Activated CD8-positive, alpha-beta T cell treated with anti-CD3 and anti-CD28 coated beads, Interleukin-2, amount 10 ng/mL, durations not matched to agents 7 days and 5 days (primary cell): Measurements from ENCODE around the gene PHKG1. TPM values are rescaled to one million over a fixed set of nuclear protein-coding genes. Genes with fewer than 3 reads are reported as not detected.
"Not testable (repeated sequence)": the region's sequence is repeated elsewhere in the genome, so short reads cannot be mapped to it uniquely, and the experiment has no call there.

Experiments
- ATAC-seq: fragments of 150-1000 bp; cut with Tn5 transposase; one replicate; pipeline ENCODE4 v1.10.0; 2021; ENCODE audit warnings: moderate library complexity
- CTCF ChIA-PET: fragments of 350-600 bp; sonication (Branson Sonifier 250); formaldehyde crosslinking; loops from one replicate; lab custom pipeline; 2021; ENCODE audit warnings: antibody characterized with exemption; lab: Charles Lee
- POLR2A ChIA-PET: fragments of 350-600 bp; sonication (Branson Sonifier 250); formaldehyde crosslinking; loops from one replicate; lab custom pipeline; 2021; ENCODE audit warnings: antibody characterized with exemption; lab: Charles Lee
- DNase-seq: peaks from one replicate; pipeline ENCODE4 v3.0.0-alpha.2; 2020
- H3K27ac Mint-ChIP-seq: one replicate; pipeline ENCODE4 v1.8.0; 2021; ENCODE audit warnings: mild to moderate bottlenecking, mixed read lengths
- H3K27me3 Mint-ChIP-seq: one replicate; pipeline ENCODE4 v1.8.0; 2021; ENCODE audit warnings: low read depth, mixed read lengths
- H3K36me3 Mint-ChIP-seq: one replicate; pipeline ENCODE4 v1.8.0; 2021; ENCODE audit warnings: low read depth, mixed read lengths
- H3K4me1 Mint-ChIP-seq: one replicate; pipeline ENCODE4 v1.8.0; 2021; ENCODE audit warnings: low read depth, mixed read lengths
- H3K4me3 Mint-ChIP-seq: one replicate; pipeline ENCODE4 v1.8.0; 2021; ENCODE audit warnings: mild to moderate bottlenecking, mixed read lengths
- H3K9me3 Mint-ChIP-seq: one replicate; pipeline ENCODE4 v1.8.0; 2022; ENCODE audit warnings: mixed read lengths; ENCODE audit not compliant: insufficient read depth
- total RNA-seq, 2 experiments: library from RNA; stranded (reverse); gene quantifications; one replicate each; pipeline ENCODE4 v1.2.3, GENCODE V29; 2021

Gene PHKG1
- 1 to 10 TPM; 1.7 to 2.0 TPM for total RNA-seq

DNA sequence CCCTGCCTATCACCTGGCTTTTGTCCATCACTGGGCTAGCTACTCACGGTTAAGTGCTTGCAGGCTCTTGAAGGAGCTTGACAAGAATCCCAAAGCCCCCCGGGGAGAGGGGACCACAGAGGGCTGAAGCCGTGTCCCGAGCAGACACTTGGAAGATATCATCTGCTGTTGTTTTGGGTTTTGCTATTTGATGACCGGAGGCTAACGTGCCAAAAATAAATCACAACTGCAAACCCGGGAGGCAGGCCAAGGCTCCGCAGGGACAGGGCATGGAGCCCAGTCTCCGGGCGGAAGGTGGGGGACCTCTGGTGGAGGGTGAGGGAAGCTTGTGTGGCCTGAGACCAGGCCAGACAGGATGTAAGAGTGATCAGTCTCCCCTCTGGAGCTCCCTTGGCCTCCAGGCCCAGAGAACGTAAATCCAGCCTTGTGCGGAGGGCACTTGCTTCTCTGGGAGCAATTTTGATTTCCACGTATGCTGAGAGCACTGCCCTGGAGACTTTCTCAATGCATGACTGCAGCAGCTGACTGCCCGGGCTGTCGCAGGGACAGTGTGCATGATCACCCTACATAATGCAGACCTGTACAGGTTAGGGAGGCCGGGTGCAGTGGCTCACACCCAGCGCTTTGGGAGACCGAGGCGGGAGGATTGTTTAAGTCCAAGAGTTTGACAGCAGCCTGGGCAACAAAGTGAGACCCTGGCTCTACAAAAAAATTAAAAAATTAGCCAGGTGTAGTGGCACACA is at the start of gene PHKG1:
Gene PHKG1 (minus strand): TSS at position 164 of the 743 bp plus-strand sequence. CDS start 4,011 bp downstream, outside the sequence.
- ChIA-PET POLR2A (interaction anchor here (0.6 kb wide), 1 partner anchor 122 kb away, joined by 3 read pairs; no protein-coding TSS in a partner anchor), CTCF (no interaction called here)
- Mint-ChIP-seq H3K27me3 (no peaks in the 10 kb centered on the region), H3K9me3 (no peaks in the 10 kb centered on the region), H3K36me3 (peaks cover 9% of the 10 kb centered on the region), H3K27ac (no peak within 1 kb of the TSS), H3K4me3 (no peak within 1 kb of the TSS), H3K4me1 (peaks cover 6% of the 10 kb centered on the region)
- no peak for ATAC-seq
- DNase-seq: no peak

DNA sequence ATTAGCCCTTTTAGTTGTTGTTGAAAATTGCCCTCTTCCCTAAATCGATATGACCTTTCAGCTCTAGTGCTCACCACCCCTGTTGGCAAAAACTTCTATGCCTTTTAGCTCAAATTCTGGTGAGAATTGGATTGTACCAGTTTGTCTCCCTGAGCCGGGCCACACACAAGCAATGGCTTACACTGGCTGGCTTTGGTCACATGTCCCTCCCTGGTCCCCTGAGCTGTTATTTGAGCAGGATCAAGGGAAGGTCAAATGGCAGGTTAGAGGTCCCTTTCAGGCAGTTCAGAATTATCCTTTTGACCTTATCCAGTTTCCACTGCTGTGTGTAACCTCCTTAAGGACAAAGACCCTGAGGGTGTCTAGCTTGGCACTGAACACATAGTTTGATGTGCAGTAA is 38.3 kb upstream of the PHKG1 start:
- H3K27me3 Mint-ChIP-seq, H3K36me3 Mint-ChIP-seq, H3K9me3 Mint-ChIP-seq, H3K4me1 Mint-ChIP-seq, ATAC-seq, CTCF ChIA-PET, POLR2A ChIA-PET, H3K4me3 Mint-ChIP-seq, H3K27ac Mint-ChIP-seq, DNase-seq: not testable (repeated sequence)

DNA sequence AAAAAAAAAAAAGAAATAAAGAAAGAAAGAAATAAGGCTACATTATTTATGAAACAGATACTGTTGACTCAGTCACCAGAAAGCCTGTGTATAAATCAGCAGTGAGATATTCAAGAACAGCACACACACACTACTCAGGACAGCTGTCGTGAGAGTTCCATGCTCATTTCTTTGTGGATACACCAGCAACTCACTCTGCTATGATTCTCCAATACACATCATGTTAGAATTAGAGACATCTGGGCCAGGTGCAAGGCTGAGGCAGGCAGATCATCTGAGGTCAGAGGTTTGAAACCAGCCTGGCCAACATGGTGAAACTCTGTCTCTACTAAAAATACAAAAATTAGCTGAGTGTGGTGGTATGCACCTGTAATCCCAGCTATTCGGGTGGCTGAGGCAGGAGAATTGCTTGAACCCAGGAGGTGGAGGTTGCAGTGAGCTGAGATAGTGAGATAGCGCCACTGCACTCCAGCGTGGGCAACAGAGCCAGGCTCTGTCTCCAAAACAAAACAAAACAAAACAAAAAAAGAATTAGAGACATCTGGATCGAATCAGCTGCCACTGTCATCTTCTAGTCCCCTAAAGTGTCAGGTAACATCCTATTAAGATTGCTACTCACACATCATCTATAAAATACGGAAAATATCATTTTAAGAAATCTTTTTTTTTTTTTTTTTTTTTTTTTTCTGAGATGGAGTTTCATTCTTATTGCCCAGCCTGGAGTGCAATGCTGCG is 34.7 kb upstream of the PHKG1 start:
- no peak for ATAC-seq
- ChIA-PET CTCF (no interaction called here), POLR2A (no interaction called here)
- Mint-ChIP-seq H3K27me3 (no peaks in the 10 kb centered on the region), H3K9me3 (no peaks in the 10 kb centered on the region), H3K27ac (no peak overlapping the region), H3K36me3 (no peaks in the 10 kb centered on the region), H3K4me1 (no peaks in the 10 kb centered on the region), H3K4me3 (no peak overlapping the region)
- no peak for DNase-seq

DNA sequence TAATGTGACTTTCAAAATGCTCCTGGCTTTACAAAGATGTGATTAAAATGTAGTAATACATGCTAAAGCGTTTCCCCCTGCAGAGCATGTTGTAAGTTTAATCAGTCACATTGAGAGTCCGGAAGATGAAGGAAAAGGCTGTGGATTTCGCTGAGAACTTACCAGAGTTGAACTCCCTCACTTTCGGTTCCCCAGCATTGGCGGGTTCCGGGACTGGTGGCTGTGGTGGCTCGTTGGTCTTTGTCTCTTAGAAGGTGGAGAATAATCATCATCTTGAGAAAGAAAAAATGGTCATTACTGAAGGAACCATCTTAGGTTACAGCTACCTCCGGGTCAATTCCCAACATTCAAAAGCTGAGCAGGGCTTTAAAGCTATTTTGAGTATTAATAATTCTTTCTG is 33.1 kb upstream of the PHKG1 start:
- Mint-ChIP-seq H3K9me3 (no peaks in the 10 kb centered on the region), H3K36me3 (no peaks in the 10 kb centered on the region), H3K4me1 (no peaks in the 10 kb centered on the region), H3K27ac (no peak overlapping the region), H3K4me3 (no peak overlapping the region), H3K27me3 (no peaks in the 10 kb centered on the region)
- ChIA-PET CTCF (no interaction called here), POLR2A (no interaction called here)
- ATAC-seq (no peak), DNase-seq (no peak)

DNA sequence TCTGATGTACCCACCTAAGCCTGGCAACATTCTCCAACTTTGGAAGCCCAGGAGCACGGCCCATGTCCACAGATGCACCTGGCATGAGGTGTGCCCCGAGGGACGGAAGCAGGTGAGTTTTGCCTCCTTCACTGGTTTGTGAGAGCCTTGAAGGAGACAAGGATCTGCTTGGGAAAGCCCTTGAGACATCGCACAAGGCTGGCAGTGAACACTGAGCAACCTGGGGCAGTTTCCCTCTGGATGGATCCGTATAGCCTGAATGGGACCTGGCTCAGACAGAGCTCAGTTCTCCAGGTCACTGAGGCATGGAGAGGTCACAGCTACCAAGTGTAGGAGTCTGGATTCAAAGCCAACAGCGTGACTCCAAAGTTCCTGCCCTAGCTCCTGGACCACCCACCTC is 32.2 kb upstream of the PHKG1 start:
- ATAC-seq (no peak), DNase-seq (no peak)
- Mint-ChIP-seq H3K9me3 (no peaks in the 10 kb centered on the region), H3K4me1 (no peaks in the 10 kb centered on the region), H3K27me3 (no peaks in the 10 kb centered on the region), H3K27ac (no peak overlapping the region), H3K4me3 (no peak overlapping the region), H3K36me3 (no peaks in the 10 kb centered on the region)
- POLR2A ChIA-PET: no interaction called here
- CTCF ChIA-PET: no interaction called here

DNA sequence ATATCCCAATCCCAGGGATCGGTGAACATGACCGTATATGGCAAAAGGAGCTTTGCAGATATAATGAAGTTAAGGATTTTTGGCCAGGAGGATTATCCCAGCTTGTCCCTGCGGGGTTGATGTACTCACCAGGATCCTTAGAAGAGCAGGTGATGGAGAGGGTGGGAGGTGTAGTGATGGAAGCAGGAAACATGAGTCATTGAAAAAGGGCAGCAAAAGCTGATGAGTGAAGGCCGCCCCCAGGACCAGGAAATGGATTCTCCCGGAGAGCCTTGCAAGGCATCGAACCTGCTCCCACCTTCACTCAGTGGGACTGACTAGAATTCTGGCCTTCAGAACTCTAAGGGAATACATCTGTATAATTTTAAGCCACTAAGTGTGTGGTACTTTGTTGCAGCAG is 28.7 kb upstream of the PHKG1 start:
- POLR2A ChIA-PET: no interaction called here
- H3K27me3 Mint-ChIP-seq: peaks cover 9% of the 10 kb centered on the region
- H3K36me3 Mint-ChIP-seq: no peaks in the 10 kb centered on the region
- H3K27ac Mint-ChIP-seq: no peak overlapping the region
- H3K4me3 Mint-ChIP-seq: no peak overlapping the region
- no peak for ATAC-seq
- H3K9me3 Mint-ChIP-seq: no peaks in the 10 kb centered on the region
- no peak for DNase-seq
- CTCF ChIA-PET: no interaction called here
- H3K4me1 Mint-ChIP-seq: no peaks in the 10 kb centered on the region

DNA sequence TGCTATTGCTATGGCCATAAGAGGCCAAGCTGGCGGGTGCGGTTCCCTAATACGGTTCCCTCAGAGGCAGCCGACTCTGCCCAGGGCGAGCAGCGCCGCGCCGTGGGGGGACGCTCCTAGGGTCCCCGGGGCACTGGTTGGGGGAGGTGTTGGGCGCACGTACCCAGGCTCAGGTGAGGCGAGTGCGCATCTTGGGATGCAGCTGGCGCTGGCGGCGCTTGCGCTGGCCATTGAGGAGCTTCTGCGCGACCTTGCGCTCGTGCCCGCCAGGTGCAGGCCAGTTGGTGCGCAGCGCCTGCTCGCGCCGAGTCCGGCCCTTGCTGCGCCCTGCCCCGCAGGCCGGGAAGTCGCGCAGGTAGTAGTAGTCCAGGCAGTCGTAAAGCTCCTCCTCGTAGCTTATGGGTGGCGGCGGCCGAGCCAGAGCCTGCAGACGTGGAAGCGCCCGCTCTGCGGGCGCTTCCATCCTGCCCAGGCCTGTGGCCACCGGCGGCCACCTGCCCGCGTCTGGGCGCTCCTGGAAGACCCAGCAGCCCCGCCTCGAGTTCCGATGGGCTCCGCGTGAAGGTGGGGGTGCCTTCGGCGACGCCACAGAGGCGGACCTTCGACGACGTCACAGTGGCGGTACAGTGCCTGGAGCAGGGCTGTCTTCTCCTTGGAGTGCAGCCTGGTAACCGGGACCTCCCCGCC is 23.2 kb upstream of the PHKG1 start, which contains the start of gene NUPR2:
Gene NUPR2 (minus strand): TSS at position 566 of the 687 bp plus-strand sequence. CDS start 103 bp downstream, at position 463.
- ChIA-PET POLR2A (interaction anchor here (1.0 kb wide), 1 partner anchor 10 kb away, joined by 3 read pairs; the partner anchor contains the start of gene CHCHD2), CTCF (interaction anchor here (1.1 kb wide), 1 partner anchor 474 kb away, joined by 3 read pairs; no protein-coding TSS in a partner anchor)
- Mint-ChIP-seq H3K27ac (no peak within 1 kb of the TSS), H3K4me3 (no peak within 1 kb of the TSS), H3K4me1 (no peaks in the 10 kb centered on the region), H3K36me3 (no peaks in the 10 kb centered on the region), H3K9me3 (no peaks in the 10 kb centered on the region), H3K27me3 (peaks cover 10% of the 10 kb centered on the region)
- no peak for DNase-seq
- ATAC-seq: no peak

DNA sequence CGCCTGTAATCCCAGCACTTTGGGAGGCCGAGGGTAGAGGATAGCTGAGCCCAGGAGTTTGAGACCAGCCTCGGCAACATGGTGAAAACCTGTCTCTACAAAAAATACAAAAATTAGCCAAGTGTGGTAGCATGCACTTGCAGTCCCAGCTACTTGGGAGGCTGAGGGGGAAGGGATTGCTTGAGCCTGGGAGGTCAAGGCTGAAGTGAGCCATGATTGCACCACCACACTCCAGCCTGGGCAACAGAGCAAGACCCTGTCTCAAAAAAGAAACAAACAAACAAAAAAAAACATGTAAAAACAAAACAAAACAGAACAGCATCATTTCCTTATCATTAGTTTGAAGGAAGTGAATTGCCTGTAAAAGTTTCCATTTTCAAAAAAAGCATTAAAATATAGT is 19.5 kb upstream of the PHKG1 start:
- POLR2A ChIA-PET, ATAC-seq: not testable (repeated sequence)

DNA sequence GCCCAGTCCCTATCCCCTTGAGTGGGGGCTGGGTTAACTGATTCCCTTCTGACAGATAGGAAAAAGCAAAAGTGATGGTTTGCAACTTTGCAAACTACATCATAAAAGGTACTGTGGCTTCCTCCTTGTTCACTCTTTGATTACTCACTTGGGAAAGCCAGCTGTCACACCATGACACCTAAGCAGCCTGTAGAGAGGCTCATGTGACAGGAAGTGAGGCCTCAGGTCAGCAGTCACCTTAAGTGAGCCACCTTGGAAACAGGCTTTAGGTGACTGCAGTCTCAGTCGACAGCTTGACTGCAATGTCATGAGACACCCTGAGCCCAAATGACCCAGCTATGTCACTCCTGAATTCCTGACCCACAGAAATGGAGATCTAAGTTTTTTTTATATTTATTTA is 17.9 kb upstream of the PHKG1 start:
- no peak for DNase-seq
- no peak overlapping the region for H3K4me3 Mint-ChIP-seq
- ChIA-PET POLR2A (no interaction called here), CTCF (no interaction called here)
- no peaks in the 10 kb centered on the region for H3K27me3 Mint-ChIP-seq
- H3K27ac Mint-ChIP-seq: no peak overlapping the region
- peaks cover 21% of the 10 kb centered on the region for H3K36me3 Mint-ChIP-seq
- ATAC-seq: no peak
- H3K4me1 Mint-ChIP-seq: peaks cover 22% of the 10 kb centered on the region
- H3K9me3 Mint-ChIP-seq: peaks cover 15% of the 10 kb centered on the region

More for the DNA sequence above, 19.5 kb upstream of the PHKG1 start:
- CTCF ChIA-PET, DNase-seq, H3K36me3 Mint-ChIP-seq, H3K27me3 Mint-ChIP-seq, H3K9me3 Mint-ChIP-seq, H3K27ac Mint-ChIP-seq, H3K4me3 Mint-ChIP-seq: not testable (repeated sequence)
- peaks cover 13% of the 10 kb centered on the region for H3K4me1 Mint-ChIP-seq

DNA sequence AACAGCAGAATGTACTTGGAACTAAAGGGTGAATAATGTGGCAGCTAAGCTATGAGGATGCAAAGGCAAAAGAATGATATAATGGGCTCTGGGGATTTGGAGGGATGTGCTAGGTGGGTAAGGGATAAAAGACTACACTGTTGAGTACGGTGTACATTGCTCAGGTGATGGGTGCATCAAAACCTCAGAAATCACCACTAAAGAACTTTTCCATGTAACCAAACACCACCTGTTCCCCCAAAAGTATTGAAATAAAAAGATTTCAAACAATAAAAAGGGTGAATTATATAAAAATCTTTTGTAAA is 15.2 kb upstream of the PHKG1 start:
- peaks cover 15% of the 10 kb centered on the region for H3K9me3 Mint-ChIP-seq
- CTCF ChIA-PET: no interaction called here
- peaks cover 36% of the 10 kb centered on the region for H3K36me3 Mint-ChIP-seq
- H3K4me3 Mint-ChIP-seq: no peak overlapping the region
- ATAC-seq (no peak), DNase-seq (no peak)
- peak overlapping the region; percentile 73 for H3K27ac Mint-ChIP-seq
- H3K4me1 Mint-ChIP-seq: peaks cover 36% of the 10 kb centered on the region
- no peaks in the 10 kb centered on the region for H3K27me3 Mint-ChIP-seq
- POLR2A ChIA-PET: no interaction called here

DNA sequence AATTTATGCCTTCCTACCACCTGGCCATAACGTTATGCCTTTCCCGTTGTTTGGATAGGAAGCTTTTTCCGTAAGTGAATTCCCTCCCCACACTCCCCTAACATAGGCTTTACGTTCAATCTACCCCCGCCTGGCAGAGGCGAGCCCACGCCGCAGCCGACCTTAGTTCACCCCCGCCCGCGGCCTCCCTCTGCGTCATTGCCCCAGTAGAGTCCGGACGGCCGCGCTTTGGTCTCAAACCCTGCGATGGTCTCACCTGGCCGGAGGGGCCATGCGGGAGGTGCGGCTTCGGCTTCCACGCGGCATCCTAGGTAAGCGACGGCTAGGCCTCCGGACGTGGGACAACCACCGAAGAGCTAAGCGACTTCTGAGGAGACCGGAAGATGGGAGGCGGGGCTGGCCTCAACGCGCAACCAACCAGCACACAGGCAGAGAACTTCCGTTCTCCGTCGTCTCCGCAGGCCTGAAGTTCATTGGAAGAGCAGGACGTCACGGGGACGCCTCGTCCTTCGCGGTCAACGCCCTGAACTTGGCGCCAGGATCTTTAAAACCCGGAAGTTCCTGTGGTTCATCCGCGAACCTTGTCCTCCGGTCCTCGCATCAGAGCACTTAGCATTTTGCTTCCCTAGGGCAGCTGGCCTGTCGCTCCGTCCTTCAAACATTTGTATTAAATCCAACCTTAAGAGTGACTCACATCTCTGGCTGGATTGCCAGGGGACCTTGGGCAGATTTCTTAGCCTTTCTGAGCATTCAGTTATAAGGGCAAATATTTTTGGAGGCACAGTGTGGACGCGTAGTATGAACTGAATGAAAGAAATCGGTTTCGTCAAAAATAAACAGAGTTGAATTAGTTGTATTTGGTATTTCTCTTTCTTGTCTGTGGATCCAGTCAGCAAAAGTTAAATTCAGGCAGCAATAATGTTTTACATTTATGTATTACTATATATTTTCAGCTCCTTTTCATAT is 13.6 kb upstream of the PHKG1 start, which contains the start of gene CHCHD2:
Gene CHCHD2 (minus strand): TSS at position 369 of the 966 bp plus-strand sequence. CDS start 63 bp downstream, at position 306.
- Mint-ChIP-seq H3K4me3 (peak within 1 kb of the TSS; percentile 99), H3K36me3 (peaks cover 41% of the 10 kb centered on the region), H3K4me1 (peaks cover 36% of the 10 kb centered on the region), H3K9me3 (peaks cover 15% of the 10 kb centered on the region), H3K27ac (peak within 1 kb of the TSS; percentile 99), H3K27me3 (no peaks in the 10 kb centered on the region)
- ATAC-seq: peak; percentile 99
- ChIA-PET POLR2A (interaction anchor here (0.9 to 2.4 kb wide), 11 partner anchors 10 to 1348 kb away, joined by 3 to 29 read pairs (median 4); partner anchors contain the start of genes CCT6A, LANCL2, NIPSNAP2 and NUPR2), CTCF (interaction anchor here (1.0 to 1.3 kb wide), 4 partner anchors 32 to 693 kb away, joined by 3 to 4 read pairs (median 3); no protein-coding TSS in a partner anchor)
- DNase-seq: peak; percentile 97
